GM18868 (cell line): Measurements from ENCODE around the gene MICOS13.

Source experiments
- ATAC-seq: cut with Tn5 transposase; IDR thresholded peaks from one replicate; pipeline ENCODE4 v1.9.1; 2021; ENCODE audit warnings: mild to moderate bottlenecking, moderate library complexity; ENCODE audit not compliant: unreplicated experiment

MICOS13 gene

GRCh38 chr19:5632241-5632612 is 48.1 kb downstream of the MICOS13 start:
- ATAC-seq: no peak

GRCh38 chr19:5631567-5632240 is 48.6 kb downstream of the MICOS13 start:
- ATAC-seq: no peak

GRCh38 chr19:5628919-5629481 is 51.3 kb downstream of the MICOS13 start:
- ATAC-seq: no peak

GRCh38 chr19:5628461-5628860 is 51.9 kb downstream of the MICOS13 start:
- ATAC-seq: no peak
